ENCODE results near the gene ART4. TPM values are rescaled to one million over a fixed set of nuclear protein-coding genes. Genes with fewer than 3 reads are reported as not detected.

Gene ART4
- total and polyA plus RNA-seq, 8 donors, result 0.25 to 7.2 (median 0.57) TPM

GRCh38 chr12:14842315-14842714 lies 1.0 kb downstream of the ART4 start:
- intact Hi-C loops (cut with DNase I), result loop anchor here in 1 of 3 donors (10.0 kb wide), 1 partner anchor 82 kb away; no protein-coding TSS in a partner anchor

GRCh38 chr12:14841761-14842160 lies 1.6 kb downstream of the ART4 start:
- intact Hi-C loops (cut with DNase I), result loop anchor here in 1 of 3 donors (10.0 kb wide), 1 partner anchor 83 kb away; no protein-coding TSS in a partner anchor
- no peak for TF ChIP-seq CTCF (IDR thresholded peaks at IDR 0.05)
- peak overlapping the region; percentile 4 to 82 (median 43) for H3K27ac ChIP-seq

More at GRCh38 chr12:14842315-14842714, 1.0 kb downstream of the ART4 start:
- Histone ChIP-seq H3K9me3 (no peaks in the 10 kb centered on the region), H3K27me3 (no peaks in the 10 kb centered on the region), H3K4me1 (peaks cover 32 to 54% (median 41%) of the 10 kb centered on the region in 3 donors), H3K27ac (peak overlapping the region; percentile 9 to 82 (median 44)), H3K4me3 (peak overlapping the region in 1 of 4 donors; percentile 8), H3K36me3 (no peaks in the 10 kb centered on the region)
- no peak for TF ChIP-seq CTCF (IDR thresholded peaks at IDR 0.05)
- FAIRE-seq (peak; percentile 87), ATAC-seq (peak; percentile 29 to 54 (median 49)), DNase-seq (no peak)
- 6 to 9% methylated on average over 3 of the region's 3 CpGs for WGBS, 2 donors

DNA sequence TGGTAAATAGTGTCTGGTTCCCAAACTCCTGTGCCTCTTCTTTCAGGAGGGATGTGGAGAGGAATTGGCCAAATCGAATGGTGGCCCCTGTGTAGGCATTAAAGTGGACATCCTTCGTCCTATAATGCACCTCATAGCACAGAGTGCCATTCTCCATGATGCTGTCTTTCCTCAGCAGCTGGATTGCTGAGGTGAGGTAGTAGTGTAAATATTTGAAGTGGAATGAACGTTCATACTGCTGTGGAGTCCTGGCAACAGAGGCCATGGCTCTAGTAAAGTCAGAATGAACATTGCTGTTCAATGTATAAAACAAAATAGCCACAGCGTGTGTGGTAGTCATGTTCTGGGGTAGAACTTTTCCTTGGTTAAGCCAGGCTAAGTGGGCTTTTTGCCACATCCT lies 2.7 kb downstream of the ART4 start:
- peak; percentile 18 to 64 (median 30) for ATAC-seq

More at GRCh38 chr12:14841761-14842160, 1.6 kb downstream of the ART4 start:
- DNase-seq (peak in 4 of 6 donors; percentile 52 to 79 (median 70)), FAIRE-seq (no peak), ATAC-seq (peak; percentile 74 to 87 (median 84))
- 6 to 8% methylated on average over 3 of the region's 3 CpGs for WGBS, 2 donors
- Histone ChIP-seq H3K4me1 (peaks cover 32 to 50% (median 35%) of the 10 kb centered on the region in 3 donors), H3K9me3 (no peaks in the 10 kb centered on the region), H3K4me3 (peak overlapping the region in 1 of 4 donors; percentile 8), H3K36me3 (no peaks in the 10 kb centered on the region), H3K27me3 (no peaks in the 10 kb centered on the region)

DNA sequence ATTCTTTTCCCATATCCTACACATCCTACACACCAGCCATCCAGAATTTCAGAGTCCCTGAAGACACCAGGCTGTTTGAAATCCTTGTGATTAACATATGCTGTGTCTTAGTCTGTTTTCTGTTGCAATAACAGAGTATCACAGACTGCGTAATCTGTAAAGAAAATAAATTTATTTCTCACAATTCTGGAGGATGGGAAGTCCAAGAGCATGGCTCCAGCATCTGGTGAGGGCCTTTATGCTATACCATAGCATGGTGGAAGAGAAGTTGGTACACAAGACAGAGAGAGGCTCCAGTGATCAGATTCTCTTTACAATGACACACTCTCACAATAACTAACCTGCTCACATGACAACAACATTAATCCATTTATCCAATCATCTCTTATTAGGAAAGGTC lies 4.1 kb downstream of the ART4 start:
- Histone ChIP-seq H3K36me3 (no peaks in the 10 kb centered on the region), H3K27me3 (no peaks in the 10 kb centered on the region), H3K4me1 (peaks cover 22 to 42% (median 23%) of the 10 kb centered on the region in 3 donors), H3K9me3 (no peaks in the 10 kb centered on the region), H3K4me3 (no peak overlapping the region), H3K27ac (no peak overlapping the region)
- ATAC-seq (no peak), DNase-seq (no peak), FAIRE-seq (no peak)
- TF ChIP-seq CTCF (IDR thresholded peaks at IDR 0.05), result no peak
- intact Hi-C loops (cut with DNase I), result no loop called here
- 95 to 100% methylated on average over 1 of the region's 1 CpG for WGBS, 2 donors

More for the DNA sequence above, 2.7 kb downstream of the ART4 start:
- Histone ChIP-seq H3K36me3 (no peaks in the 10 kb centered on the region), H3K4me1 (peaks cover 22 to 39% (median 24%) of the 10 kb centered on the region in 3 donors), H3K27ac (peak overlapping the region in 3 of 4 donors; percentile 4 to 82 (median 77)), H3K4me3 (no peak overlapping the region), H3K9me3 (no peaks in the 10 kb centered on the region), H3K27me3 (no peaks in the 10 kb centered on the region)
- no peak for TF ChIP-seq CTCF (IDR thresholded peaks at IDR 0.05)
- 70 to 73% methylated on average over 4 of the region's 4 CpGs for WGBS, 2 donors
- DNase-seq (no peak), FAIRE-seq (no peak)
- intact Hi-C loops (cut with DNase I), result loop anchor here in 1 of 3 donors (10.0 kb wide), 1 partner anchor 84 kb away; no protein-coding TSS in a partner anchor

Data from pancreas (tissue), 10 donors.